ENCODE data around the gene LARGE1. TPM values are rescaled to one million over a fixed set of nuclear protein-coding genes. Genes with fewer than 3 reads are reported as not detected.

The LARGE1 gene
- total RNA-seq, 1 donor from 2014 or later = 81.2 TPM

DNA sequence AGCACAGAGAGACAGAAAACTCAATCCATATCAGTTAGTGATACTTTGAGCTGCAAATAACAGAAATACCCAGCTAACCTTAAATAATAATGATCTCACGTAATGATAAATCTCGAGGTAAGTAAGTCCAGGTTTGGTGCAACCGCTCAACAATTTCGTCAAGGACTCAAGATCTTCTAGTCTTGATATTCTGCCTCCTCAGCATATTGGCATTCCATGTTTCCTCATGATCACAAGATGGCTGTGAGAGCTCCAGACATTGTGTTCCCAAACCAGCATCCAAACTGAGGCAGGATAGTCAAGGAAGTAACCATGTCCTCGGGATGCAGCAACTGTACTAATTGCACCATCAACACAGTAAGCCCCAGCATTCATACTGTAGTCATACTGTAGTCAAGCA is 7.5 kb upstream of the LARGE1 start:
- H3K4me1 Mint-ChIP-seq (ENCODE audit: low read depth, unreplicated experiment) = peaks cover 4% of the 10 kb centered on the region
- peaks cover 2% of the 10 kb centered on the region for H3K27me3 Mint-ChIP-seq (ENCODE audit: unreplicated experiment)
- DNase-seq = no peak
- TF ChIP-seq, protein P1, sequence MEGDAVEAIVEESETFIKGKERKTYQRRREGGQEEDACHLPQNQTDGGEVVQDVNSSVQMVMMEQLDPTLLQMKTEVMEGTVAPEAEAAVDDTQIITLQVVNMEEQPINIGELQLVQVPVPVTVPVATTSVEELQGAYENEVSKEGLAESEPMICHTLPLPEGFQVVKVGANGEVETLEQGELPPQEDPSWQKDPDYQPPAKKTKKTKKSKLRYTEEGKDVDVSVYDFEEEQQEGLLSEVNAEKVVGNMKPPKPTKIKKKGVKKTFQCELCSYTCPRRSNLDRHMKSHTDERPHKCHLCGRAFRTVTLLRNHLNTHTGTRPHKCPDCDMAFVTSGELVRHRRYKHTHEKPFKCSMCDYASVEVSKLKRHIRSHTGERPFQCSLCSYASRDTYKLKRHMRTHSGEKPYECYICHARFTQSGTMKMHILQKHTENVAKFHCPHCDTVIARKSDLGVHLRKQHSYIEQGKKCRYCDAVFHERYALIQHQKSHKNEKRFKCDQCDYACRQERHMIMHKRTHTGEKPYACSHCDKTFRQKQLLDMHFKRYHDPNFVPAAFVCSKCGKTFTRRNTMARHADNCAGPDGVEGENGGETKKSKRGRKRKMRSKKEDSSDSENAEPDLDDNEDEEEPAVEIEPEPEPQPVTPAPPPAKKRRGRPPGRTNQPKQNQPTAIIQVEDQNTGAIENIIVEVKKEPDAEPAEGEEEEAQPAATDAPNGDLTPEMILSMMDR (IDR thresholded peaks at IDR 0.05; ENCODE audit: partially characterized antibody, unreplicated experiment) = no peak
- H3K36me3 Mint-ChIP-seq (ENCODE audit: unreplicated experiment) = no peaks in the 10 kb centered on the region
- H3K27ac Mint-ChIP-seq (ENCODE audit: unreplicated experiment) = no peak overlapping the region
- no peak overlapping the region for H3K4me3 Mint-ChIP-seq (ENCODE audit: unreplicated experiment)
- peaks cover 1% of the 10 kb centered on the region for H3K9me3 Mint-ChIP-seq (ENCODE audit: unreplicated experiment)

DNA sequence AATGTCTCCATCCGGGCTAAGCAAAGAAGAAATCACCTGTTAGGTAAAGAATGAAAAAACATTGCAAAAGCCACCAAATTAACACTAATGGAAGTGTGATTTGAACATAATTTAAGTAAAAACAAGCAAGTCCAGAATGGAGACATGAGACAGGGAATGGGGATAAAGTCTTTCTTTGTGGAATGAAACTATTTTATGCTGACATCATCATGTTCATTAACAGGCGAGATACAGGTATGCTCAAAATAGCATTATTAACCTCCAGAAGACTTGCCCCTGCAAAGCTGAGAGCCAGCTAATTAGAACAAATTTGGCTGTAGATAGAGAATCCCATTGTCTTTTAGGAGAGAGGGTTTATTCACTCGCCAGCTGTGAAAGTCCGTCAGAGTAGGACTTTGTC is 4.9 kb upstream of the LARGE1 start:
- H3K4me1 Mint-ChIP-seq (ENCODE audit: low read depth, unreplicated experiment) = peaks cover 4% of the 10 kb centered on the region
- no peak for DNase-seq
- H3K4me3 Mint-ChIP-seq (ENCODE audit: unreplicated experiment) = no peak overlapping the region
- H3K27ac Mint-ChIP-seq (ENCODE audit: unreplicated experiment) = no peak overlapping the region
- H3K36me3 Mint-ChIP-seq (ENCODE audit: unreplicated experiment) = no peaks in the 10 kb centered on the region
- TF ChIP-seq, protein P1 (IDR thresholded peaks at IDR 0.05; ENCODE audit: partially characterized antibody, unreplicated experiment) = no peak
- peaks cover 5% of the 10 kb centered on the region for H3K9me3 Mint-ChIP-seq (ENCODE audit: unreplicated experiment)
- peaks cover 8% of the 10 kb centered on the region for H3K27me3 Mint-ChIP-seq (ENCODE audit: unreplicated experiment)

DNA sequence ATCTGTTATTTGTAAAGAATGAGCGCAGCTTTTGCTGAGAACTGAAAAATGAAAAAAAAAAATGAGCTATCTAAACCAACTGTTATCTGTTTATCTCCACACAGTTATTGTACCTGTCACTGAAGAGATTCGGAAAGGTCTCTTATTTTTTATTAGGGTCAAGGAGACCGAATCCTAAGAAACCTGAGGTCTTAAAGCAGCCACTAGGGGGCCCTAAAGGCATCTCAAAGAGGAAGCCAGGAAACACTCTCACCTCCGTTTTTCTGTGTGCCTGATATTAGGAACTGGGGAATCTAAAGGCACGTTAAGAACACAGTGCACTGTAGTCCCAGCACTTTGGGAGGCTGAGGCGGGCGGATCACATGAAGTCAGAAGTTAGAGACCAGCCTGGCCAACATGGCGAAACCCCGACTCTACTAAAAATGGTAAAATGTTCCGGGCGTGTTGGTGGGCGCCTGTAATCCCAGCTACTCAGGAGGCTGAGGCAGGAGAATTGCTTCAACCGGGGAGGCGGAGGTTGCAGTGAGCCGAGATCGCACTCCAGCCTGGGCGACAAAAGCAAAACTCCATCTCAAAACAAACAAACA is 3.5 kb upstream of the LARGE1 start:
- Mint-ChIP-seq H3K36me3 (ENCODE audit: unreplicated experiment) (no peaks in the 10 kb centered on the region), H3K27me3 (ENCODE audit: unreplicated experiment) (peaks cover 11% of the 10 kb centered on the region), H3K4me3 (ENCODE audit: unreplicated experiment) (peak overlapping the region; percentile 97), H3K9me3 (ENCODE audit: unreplicated experiment) (peaks cover 12% of the 10 kb centered on the region), H3K4me1 (ENCODE audit: low read depth, unreplicated experiment) (peaks cover 6% of the 10 kb centered on the region), H3K27ac (ENCODE audit: unreplicated experiment) (no peak overlapping the region)
- TF ChIP-seq, protein P1 (IDR thresholded peaks at IDR 0.05; ENCODE audit: partially characterized antibody, unreplicated experiment) = peak; percentile 90
- peak; percentile 66 for DNase-seq

DNA sequence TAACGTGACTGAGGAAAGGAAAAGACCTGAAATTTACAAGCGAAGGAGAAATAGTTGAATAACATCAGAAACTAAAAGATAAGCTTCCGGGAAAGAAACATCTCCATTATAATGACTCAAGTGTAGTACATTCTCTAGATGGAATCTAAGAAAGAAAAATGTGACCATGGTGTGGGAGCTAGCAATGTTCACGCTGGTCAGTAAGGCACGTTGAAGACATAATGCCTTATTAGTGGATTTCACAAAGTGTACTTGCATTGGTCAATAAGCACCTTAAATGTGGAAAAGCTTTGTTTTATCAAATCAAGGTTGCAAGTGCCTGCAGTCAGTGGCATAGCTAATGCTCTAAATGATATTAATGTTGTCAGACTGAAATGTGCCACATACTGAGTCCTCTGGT is 2.8 kb upstream of the LARGE1 start:
- no peak for DNase-seq
- peak overlapping the region; percentile 97 for H3K4me3 Mint-ChIP-seq (ENCODE audit: unreplicated experiment)
- H3K27me3 Mint-ChIP-seq (ENCODE audit: unreplicated experiment) = peaks cover 11% of the 10 kb centered on the region
- H3K4me1 Mint-ChIP-seq (ENCODE audit: low read depth, unreplicated experiment) = peaks cover 6% of the 10 kb centered on the region
- peaks cover 12% of the 10 kb centered on the region for H3K9me3 Mint-ChIP-seq (ENCODE audit: unreplicated experiment)
- TF ChIP-seq, protein P1 (IDR thresholded peaks at IDR 0.05; ENCODE audit: partially characterized antibody, unreplicated experiment) = no peak
- no peaks in the 10 kb centered on the region for H3K36me3 Mint-ChIP-seq (ENCODE audit: unreplicated experiment)
- H3K27ac Mint-ChIP-seq (ENCODE audit: unreplicated experiment) = peak overlapping the region; percentile 73

DNA sequence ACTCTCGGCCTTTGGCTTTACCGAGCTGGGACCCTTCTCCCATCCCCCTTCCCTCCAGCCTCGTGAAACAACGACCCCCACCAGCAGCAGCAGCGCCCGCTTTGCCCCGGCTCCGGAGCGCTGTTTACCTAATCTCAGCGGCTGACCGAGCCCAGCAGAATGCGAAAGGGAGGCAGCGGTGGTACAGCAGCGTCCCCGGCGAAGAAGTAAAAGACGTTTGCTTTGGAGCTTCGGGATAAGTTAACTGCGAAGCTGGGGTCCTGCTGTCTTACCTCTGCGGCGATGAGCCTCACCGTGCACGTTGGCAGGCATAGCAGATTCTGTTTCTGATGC is 2.0 kb upstream of the LARGE1 start:
- Mint-ChIP-seq H3K4me3 (ENCODE audit: unreplicated experiment) (peak overlapping the region; percentile 97), H3K36me3 (ENCODE audit: unreplicated experiment) (no peaks in the 10 kb centered on the region)
- peak; percentile 62 for DNase-seq

More for the DNA sequence above, 2.0 kb upstream of the LARGE1 start:
- Mint-ChIP-seq H3K27ac (ENCODE audit: unreplicated experiment) (peak overlapping the region; percentile 73), H3K4me1 (ENCODE audit: low read depth, unreplicated experiment) (peaks cover 6% of the 10 kb centered on the region), H3K27me3 (ENCODE audit: unreplicated experiment) (peaks cover 11% of the 10 kb centered on the region), H3K9me3 (ENCODE audit: unreplicated experiment) (peaks cover 12% of the 10 kb centered on the region)
- TF ChIP-seq, protein P1 (IDR thresholded peaks at IDR 0.05; ENCODE audit: partially characterized antibody, unreplicated experiment) = no peak

Measured in glutamatergic neuron (in vitro differentiated cells).